ENCODE results near the gene KIRREL1.

KIRREL1 gene

DNA sequence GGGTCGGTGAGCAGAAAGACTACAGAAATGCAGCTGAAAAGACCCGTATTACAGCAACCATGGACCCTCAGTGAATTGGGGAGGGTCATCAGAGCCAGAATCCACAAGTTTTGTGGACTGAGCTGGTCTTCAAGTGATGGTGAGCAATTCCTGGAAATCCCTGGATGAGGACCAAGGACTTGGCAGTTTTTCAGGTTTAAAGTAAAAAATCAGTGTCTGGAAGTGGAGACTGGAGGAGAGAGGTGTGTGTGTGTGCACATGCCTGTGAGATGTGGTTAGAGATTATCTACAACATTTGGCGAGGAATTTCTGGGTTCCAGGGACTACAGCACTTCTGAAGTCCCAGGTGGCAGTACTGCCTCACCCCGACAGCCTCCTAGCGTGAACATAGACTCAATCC is 56.4 kb downstream of the KIRREL1 start:
- TF ChIP-seq FOXP2 (optimal IDR thresholded peaks at IDR 0.05; ENCODE audit: borderline replicate concordance, extremely low read depth, extremely low read length, insufficient read depth) = no peak
- no peak for TF ChIP-seq SIN3A (IDR thresholded peaks at IDR 0.05; ENCODE audit: borderline replicate concordance, insufficient read depth, low read length)
- TF ChIP-seq POLR2AphosphoS5 (IDR thresholded peaks at IDR 0.05; ENCODE audit: low read depth, low read length) = no peak
- TF ChIP-seq TAF1 (IDR thresholded peaks at IDR 0.05; ENCODE audit: borderline replicate concordance, insufficient read depth, low read length) = no peak
- TF ChIP-seq, protein P1, sequence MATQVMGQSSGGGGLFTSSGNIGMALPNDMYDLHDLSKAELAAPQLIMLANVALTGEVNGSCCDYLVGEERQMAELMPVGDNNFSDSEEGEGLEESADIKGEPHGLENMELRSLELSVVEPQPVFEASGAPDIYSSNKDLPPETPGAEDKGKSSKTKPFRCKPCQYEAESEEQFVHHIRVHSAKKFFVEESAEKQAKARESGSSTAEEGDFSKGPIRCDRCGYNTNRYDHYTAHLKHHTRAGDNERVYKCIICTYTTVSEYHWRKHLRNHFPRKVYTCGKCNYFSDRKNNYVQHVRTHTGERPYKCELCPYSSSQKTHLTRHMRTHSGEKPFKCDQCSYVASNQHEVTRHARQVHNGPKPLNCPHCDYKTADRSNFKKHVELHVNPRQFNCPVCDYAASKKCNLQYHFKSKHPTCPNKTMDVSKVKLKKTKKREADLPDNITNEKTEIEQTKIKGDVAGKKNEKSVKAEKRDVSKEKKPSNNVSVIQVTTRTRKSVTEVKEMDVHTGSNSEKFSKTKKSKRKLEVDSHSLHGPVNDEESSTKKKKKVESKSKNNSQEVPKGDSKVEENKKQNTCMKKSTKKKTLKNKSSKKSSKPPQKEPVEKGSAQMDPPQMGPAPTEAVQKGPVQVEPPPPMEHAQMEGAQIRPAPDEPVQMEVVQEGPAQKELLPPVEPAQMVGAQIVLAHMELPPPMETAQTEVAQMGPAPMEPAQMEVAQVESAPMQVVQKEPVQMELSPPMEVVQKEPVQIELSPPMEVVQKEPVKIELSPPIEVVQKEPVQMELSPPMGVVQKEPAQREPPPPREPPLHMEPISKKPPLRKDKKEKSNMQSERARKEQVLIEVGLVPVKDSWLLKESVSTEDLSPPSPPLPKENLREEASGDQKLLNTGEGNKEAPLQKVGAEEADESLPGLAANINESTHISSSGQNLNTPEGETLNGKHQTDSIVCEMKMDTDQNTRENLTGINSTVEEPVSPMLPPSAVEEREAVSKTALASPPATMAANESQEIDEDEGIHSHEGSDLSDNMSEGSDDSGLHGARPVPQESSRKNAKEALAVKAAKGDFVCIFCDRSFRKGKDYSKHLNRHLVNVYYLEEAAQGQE (IDR thresholded peaks at IDR 0.05; ENCODE audit: insufficient read depth in 1 of 2, low read depth in 2 of 2, low read length in 2 of 2) = no peak

DNA sequence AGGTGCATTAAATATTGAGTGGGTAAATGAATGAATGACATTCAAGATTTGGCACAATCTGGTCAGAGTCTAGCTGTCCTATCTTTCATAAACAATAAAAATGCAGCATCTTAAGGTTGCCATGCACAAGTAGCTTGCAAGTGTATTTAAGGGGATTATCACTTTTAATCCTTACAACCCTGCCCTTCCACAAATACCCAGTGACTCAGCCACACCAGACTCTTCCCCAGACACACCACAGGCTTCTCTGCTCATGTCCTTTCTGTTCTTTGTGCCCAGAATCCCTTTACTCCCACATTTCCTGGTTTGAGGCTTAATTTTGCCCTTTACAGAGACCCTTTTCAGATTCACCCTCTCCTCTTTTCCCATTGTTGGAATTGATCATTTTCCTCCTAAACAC is 59.8 kb downstream of the KIRREL1 start:
- no peak for TF ChIP-seq FOXP2 (optimal IDR thresholded peaks at IDR 0.05; ENCODE audit: borderline replicate concordance, extremely low read depth, extremely low read length, insufficient read depth)

DNA sequence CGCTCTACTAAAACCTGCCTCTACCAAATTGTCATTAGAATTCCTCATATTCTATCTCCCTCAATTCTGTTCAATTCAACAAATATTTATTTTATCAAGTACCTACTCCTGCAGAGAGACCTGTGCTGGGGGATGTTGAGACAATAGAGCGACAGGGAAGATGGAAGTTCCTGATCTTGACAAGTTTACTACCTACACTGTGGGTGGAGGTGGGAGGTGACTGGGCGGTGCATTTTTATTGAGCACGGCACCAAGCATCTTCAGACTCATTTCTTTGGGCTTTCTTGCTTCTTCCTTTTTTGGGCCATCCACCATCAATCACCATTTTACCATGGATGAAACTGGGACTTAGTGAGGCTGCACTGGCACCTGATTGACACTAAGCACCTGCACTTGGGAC is 61.3 kb downstream of the KIRREL1 start:
- TF ChIP-seq SIN3A (IDR thresholded peaks at IDR 0.05; ENCODE audit: borderline replicate concordance, insufficient read depth, low read length) (no peak), FOXP2 (optimal IDR thresholded peaks at IDR 0.05; ENCODE audit: borderline replicate concordance, extremely low read depth, extremely low read length, insufficient read depth) (no peak), POLR2AphosphoS5 (IDR thresholded peaks at IDR 0.05; ENCODE audit: low read depth, low read length) (no peak), TAF1 (IDR thresholded peaks at IDR 0.05; ENCODE audit: borderline replicate concordance, insufficient read depth, low read length) (no peak)
- TF ChIP-seq, protein P1 (IDR thresholded peaks at IDR 0.05; ENCODE audit: insufficient read depth in 1 of 2, low read depth in 2 of 2, low read length in 2 of 2) = no peak

DNA sequence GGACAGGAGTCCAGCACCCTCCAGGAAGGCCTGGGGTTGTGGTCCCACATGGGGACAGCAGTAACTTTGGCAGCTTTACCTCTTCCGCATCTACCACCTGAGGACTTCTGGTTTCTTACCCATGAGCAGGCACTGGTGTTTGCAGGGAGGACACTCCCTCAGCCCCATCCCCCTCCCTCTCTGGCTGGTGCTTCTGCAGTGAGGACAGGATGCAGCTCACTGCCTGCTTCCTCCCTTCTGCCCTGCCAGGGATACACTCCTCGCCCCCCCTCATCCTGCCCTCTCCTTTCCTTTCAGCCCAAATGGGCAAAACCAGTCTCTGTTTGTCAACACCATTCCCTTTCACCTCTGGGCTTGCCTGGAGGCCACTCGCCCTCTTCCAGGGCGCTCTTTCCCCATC is 62.4 kb downstream of the KIRREL1 start:
- TF ChIP-seq SIN3A (IDR thresholded peaks at IDR 0.05; ENCODE audit: borderline replicate concordance, insufficient read depth, low read length) (no peak), TAF1 (IDR thresholded peaks at IDR 0.05; ENCODE audit: borderline replicate concordance, insufficient read depth, low read length) (no peak), FOXP2 (optimal IDR thresholded peaks at IDR 0.05; ENCODE audit: borderline replicate concordance, extremely low read depth, extremely low read length, insufficient read depth) (no peak), POLR2AphosphoS5 (IDR thresholded peaks at IDR 0.05; ENCODE audit: low read depth, low read length) (no peak)
- TF ChIP-seq, protein P1 (IDR thresholded peaks at IDR 0.05; ENCODE audit: insufficient read depth in 1 of 2, low read depth in 2 of 2, low read length in 2 of 2) = no peak

DNA sequence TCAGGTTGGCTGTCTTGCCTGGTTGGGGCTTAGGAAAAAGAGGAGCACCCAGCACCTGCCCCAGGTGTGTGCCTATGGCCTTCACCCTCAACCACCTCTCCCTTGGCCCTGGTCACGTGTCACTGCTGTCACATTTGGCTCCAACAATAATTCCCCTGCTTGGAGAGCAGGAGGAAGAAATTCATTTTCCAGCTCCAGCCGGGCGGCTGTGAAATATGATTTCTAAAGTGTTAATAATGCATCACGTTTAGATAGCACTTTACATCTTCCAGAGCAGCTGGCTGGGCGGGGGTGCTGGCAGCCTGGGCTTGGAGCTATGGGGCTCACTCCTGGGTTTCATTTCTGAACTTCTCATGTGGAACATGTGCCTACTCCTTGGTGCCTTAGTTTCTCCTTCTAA is 63.1 kb downstream of the KIRREL1 start:
- TF ChIP-seq, protein P1 (IDR thresholded peaks at IDR 0.05; ENCODE audit: insufficient read depth in 1 of 2, low read depth in 2 of 2, low read length in 2 of 2) = no peak
- no peak for TF ChIP-seq TAF1 (IDR thresholded peaks at IDR 0.05; ENCODE audit: borderline replicate concordance, insufficient read depth, low read length)
- TF ChIP-seq POLR2AphosphoS5 (IDR thresholded peaks at IDR 0.05; ENCODE audit: low read depth, low read length) = no peak
- TF ChIP-seq SIN3A (IDR thresholded peaks at IDR 0.05; ENCODE audit: borderline replicate concordance, insufficient read depth, low read length) = no peak
- no peak for TF ChIP-seq FOXP2 (optimal IDR thresholded peaks at IDR 0.05; ENCODE audit: borderline replicate concordance, extremely low read depth, extremely low read length, insufficient read depth)
